SK-N-DZ (cell line): ENCODE data around the gene DDX27.

Source experiments
- DNase-seq: peaks from one replicate; pipeline ENCODE4 v3.0.0-alpha.2; 2015; ENCODE audit warnings: low spot score
- small RNA-seq, 2 experiments: library from RNA; depleted of rRNA; stranded (forward); fragments of <200 nt; gene quantifications; one replicate each; pipeline ENCODE3, GENCODE V24; 2014

DDX27 gene

GRCh38 chr20:49287555-49288249 lies 68.5 kb downstream of the DDX27 start:
- no peak for DNase-seq

GRCh38 chr20:49288250-49288751 lies 69.1 kb downstream of the DDX27 start:
- no peak for DNase-seq

GRCh38 chr20:49288784-49289696 lies 69.8 kb downstream of the DDX27 start:
- DNase-seq, result no peak

- no peak for DNase-seq
Measured at GRCh38 chr20:49290608-49291191, 71.5 kb downstream of the DDX27 start.

GRCh38 chr20:49291200-49291599 lies 72.0 kb downstream of the DDX27 start:
- DNase-seq, result no peak

- no peak for DNase-seq
Measured at GRCh38 chr20:49292010-49292409, 72.8 kb downstream of the DDX27 start.

GRCh38 chr20:49293122-49293521 lies 73.9 kb downstream of the DDX27 start:
- DNase-seq, result no peak

Small RNAs within 50 kb of the gene (small RNA-seq; reads per million reads assigned to genes)
- gene SNORD12B, result 278 to 24,631 reads per million in 2 experiments
- gene SNORD12C, result 93.0 to 8,166 reads per million in 2 experiments
